NCI-H1417 (cell line): ENCODE results near the gene CDK8.
"Not testable (repeated sequence)": the region's sequence is repeated elsewhere in the genome, so short reads cannot be mapped to it uniquely, and the experiment has no call there.

Experiments
- DNase-seq, 3 experiments: peaks; one replicate each; lab custom pipeline; 2025; lab: John Stamatoyannopoulos, UW

The CDK8 gene

DNA sequence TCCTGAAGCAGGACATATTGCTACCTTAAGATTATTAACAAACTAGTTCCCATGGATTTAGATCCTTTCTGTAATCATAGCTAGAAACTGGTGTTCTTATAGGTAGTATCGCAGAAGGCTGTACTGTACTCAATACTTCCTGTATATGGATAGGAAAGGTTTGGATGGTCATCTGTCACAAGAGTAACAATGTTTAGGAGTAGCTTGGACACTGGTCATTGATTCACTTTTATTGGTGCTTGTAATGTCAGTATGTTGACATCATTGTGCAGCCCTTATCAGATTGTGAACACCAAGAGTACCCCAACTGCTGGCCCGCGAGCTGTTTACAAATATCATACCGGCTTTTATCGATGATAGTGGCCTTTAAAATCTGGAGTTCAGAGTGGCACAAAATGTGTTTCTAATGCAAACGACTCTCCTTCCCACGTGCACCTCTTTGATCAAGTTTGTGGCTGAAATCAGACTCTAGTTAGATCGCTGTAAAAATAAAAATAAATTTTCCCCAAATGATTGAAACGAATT is 605 bp upstream of the CDK8 start:
- no peak for DNase-seq

DNA sequence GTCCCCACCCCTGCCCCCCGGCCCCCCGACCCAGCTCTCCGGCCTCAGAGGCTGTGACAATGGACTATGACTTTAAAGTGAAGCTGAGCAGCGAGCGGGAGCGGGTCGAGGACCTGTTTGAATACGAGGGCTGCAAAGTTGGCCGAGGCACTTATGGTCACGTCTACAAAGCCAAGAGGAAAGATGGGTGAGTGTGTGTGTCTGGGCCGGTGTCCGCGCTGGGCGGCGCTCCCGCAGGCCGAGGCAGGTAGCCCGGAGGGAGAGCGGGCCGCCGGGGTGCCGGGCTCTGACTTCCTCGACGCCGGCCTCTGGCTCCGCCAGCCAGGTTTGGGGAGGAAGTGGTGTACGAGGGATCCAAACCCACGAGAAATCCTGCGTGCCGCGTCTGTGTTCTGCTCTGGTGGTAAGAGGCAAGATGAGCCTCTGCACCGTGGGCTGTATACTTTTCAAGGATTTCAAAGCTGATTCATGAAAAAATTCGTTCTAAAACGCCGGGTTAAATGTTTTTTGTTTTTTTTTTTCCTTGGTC is 718 bp downstream of the CDK8 start:
- DNase-seq, result peak; percentile 27 to 72 (median 56)

DNA sequence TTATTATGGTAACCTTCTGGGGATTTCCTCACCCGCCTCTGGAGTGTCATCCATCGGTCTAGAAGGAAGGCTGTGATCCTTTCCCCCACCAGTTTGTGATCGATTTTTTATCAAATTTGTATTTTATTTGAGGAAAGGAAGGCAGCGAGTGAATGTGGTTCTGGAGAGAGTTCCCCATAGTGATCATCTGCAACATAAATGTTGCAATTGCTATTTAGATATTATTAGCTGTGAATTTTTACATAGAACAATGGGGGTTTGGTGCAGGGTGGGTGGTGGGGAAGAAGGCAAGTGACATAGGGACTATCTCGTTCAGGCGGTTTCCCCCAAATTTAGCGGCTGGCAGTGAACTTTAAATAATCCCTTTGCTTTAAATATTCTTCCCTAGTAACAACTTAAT is 1.2 kb downstream of the CDK8 start:
- no peak for DNase-seq

DNA sequence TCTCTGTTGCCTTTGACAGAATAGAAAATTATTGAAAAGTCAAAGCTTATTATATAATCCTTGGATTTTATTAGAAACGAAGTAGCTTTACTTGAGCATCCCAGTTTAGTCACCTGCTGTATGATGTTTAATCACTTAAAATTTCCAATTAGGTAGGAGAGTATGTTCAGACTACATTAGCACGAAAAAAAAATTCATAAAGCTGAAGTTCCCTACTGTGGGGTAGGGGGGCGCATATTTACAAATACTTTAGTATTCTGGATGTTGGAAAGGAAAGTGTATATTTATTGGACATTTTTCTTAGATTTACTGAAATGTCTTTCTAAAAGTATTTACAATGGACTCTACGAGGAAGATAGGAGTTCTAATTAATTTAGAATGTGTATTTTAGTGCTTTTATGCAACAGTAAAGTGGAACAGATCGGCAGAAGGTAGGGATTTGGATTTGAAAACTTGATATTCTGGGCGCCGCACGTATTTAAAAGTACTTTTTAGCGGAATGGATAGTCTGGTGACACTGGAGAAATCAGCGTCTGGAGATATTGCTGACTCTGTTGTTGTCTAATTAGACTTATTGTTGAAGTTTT is 1.9 kb downstream of the CDK8 start:
- DNase-seq, result peak in 1 of 3 experiments; percentile 31

DNA sequence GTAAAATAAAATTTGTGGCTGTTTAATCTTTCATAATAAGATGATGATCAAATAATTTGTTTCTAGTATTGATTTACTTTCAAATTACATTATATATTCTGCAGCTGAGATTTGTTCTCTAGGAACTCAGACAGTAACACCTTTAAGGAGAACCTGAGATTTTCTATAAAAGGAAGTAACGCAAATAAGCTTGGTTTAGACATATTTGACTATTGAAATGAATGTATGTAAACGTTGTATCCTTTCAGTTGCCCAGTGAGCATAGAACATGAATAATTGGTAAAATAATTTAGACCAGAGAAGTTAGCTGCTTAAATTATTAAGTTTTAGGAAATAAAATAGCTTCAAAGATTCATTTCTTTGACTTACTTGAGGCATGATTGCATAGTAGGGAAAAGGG is 3.1 kb downstream of the CDK8 start:
- DNase-seq, result no peak

DNA sequence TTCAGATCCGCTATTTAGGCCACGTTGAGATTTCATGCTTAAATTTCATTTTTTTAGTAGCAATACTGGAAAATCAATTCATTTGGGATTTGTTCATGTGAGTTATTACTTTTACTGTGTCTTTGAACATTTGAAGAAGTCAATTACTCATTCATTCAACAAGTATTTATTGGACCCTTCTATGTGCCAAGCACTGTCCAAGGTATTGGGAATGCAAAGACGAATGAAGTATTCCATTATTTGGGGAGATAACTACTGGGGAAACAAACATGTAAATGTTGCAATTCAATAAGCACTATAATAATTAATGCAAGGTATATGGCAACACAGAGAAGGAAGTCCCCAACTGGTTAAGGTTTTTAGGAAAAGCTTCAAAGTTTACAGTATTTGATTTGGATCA is 5.7 kb downstream of the CDK8 start:
- DNase-seq, result no peak

DNA sequence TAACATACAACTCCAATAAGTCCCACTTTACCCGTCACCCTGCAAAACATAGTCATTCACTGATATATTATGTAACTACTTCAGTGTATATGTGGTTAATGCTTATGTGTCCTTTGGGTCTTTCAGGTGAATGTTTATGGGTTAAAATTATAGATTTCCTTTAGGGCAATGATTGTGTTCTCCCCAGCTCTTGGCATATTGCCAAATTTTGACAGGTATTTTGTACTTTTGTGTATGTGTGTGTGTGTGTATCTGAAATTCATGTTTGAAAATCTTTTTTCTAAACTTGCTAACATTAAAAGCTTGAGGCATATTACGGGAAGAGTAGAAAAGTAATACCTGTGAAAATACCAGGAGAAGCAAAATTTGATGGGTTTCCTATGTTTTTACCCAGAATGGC is 8.2 kb downstream of the CDK8 start:
- peak in 1 of 3 experiments; percentile 3 for DNase-seq

DNA sequence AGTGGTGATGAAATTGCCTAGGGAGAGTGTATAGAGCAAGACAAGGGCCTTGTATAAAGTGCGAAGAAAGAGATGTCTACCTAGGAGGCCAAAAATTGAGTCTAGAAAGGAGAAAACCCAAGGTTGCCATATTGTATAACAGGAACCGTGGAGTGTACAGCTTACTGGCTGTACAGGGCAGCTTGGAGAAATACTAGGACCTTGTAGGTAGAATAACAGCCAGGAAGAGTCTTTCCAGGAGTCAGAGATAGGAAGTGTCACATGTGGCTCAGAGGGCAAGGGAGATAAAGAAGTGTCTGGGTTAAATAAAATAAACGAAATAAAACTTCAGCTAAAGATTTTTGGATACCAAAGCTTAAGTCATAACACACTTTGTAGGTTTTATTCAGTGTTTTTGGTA is 12.4 kb downstream of the CDK8 start:
- no peak for DNase-seq

DNA sequence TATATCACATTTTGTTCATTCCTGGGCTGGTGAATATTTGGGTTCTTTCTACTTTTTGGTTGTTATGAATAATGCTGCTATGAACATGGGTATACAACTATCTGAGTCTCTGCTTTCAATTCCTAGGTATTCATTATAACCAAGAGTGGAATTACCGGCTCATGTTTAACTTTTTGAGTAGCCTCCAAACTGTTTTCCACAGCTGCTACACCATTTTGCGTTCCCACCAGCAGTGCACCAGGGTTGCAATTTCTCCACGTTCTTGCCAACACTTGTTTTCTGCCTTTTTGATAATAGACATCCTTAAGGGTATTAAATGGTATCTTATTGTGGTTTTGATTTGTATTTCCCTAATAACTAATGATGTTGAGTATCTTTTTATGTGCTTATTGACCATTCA is 16.8 kb downstream of the CDK8 start:
- DNase-seq, result no peak

DNA sequence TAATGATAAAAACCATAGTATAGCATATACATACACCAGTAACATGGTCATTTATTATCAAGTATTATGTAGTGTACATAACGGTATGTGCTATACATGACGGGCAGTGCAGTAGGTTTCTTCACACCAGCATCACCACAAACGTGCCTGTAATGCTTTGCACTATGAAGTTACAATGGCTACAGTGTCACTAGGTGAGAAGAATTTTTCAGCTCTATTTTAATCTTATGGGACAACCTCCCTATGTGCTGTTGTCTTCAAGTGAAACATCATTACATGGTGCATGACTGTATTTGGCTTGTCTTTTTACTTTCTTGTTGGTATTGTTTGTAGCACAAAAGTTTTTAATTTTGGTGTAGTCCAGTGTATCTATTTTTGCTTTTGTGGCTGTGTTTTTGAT is 18.7 kb downstream of the CDK8 start:
- no peak for DNase-seq

DNA sequence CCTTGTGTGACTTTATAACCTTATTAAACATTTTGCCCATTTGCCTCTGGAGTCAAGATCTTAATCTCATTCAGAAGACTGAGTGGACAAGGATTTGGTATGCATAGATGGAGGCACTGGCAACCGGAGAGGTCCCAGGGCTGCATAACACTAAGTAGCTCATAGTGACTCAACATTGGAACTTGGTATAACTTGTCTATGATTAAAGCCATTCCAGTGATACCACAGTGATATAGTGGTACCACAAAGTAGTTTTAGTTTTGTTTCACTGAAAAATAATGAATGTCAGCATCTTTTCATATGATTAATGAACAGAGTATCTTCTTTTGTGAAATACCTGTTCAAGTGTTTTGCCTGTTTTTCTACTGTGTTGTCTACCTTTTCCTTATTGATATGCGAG is 26.4 kb downstream of the CDK8 start:
- DNase-seq, result no peak

DNA sequence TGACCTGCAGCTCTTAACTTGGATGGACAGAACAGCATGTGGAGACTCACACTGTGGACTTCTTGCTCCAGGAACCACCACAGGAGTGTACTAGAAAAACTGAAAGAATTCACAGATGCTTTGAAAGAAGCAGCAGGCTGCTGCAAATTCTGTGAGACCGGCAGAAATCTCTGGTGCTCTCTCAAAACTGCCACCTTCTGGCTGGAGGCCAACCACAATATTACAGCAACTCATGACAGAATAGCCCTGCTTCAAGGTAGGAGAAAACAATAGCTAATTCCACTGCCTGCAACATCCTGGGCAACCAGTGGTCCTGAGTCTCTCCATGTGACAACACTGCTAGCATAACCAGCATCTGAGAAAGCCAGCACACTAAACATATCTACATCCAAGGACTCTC is 26.9 kb downstream of the CDK8 start:
- no peak for DNase-seq

DNA sequence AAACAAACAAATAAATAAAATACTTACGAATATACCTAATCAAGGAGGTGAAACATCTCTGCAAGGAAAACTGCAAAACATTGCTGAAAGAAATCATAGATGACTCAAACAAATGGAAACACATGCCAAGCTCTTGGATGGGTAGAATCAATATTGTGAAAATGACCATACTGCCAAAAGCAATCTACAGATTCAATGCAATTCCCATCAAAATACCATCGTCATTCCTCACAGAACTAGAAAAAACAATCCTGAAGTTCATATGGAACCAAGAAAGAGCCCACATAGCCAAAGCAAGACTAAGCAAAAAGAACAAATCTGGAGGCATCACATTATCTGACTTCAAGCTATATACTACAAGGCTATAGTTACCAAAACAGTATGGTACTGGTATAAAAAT is 32.0 kb downstream of the CDK8 start:
- not testable (repeated sequence) for DNase-seq

DNA sequence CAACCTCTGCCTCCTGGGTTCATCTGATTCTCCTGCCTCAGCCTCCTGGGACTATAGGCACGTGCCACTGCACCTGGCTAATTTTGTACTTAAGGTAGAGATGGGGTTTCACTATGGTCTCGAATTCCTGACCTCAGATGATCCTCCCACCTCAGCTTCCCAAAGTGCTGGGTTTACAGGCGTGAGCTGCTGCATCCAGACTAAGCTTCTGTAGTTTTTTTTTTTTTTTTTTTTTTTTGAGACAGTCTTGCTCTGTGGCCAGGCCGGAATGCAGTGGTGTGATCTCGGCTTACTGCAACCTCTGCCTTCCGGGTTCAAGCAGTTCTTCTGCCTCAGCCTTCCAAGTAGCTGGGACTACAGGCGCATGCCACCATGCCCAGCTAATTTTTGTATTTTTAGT is 34.9 kb downstream of the CDK8 start:
- not testable (repeated sequence) for DNase-seq

DNA sequence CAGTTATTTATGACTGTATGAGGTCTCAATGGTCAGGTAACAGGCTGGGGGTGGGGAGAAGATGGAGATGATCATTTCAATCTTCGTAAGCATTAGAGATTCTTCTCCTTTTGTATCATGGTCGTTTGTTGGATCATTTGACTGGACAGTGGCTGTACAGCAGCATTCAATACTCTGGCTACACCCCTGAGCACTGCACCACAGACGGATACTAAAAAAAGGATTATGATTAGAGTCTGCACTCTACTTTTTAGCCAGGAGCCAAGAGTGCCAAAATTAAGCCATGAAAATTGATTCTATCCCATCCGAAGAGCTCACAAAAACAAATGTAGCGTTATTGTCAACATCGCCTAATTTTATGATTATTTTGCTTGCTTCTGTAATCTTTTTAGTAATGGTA is 41.9 kb downstream of the CDK8 start:
- no peak for DNase-seq

DNA sequence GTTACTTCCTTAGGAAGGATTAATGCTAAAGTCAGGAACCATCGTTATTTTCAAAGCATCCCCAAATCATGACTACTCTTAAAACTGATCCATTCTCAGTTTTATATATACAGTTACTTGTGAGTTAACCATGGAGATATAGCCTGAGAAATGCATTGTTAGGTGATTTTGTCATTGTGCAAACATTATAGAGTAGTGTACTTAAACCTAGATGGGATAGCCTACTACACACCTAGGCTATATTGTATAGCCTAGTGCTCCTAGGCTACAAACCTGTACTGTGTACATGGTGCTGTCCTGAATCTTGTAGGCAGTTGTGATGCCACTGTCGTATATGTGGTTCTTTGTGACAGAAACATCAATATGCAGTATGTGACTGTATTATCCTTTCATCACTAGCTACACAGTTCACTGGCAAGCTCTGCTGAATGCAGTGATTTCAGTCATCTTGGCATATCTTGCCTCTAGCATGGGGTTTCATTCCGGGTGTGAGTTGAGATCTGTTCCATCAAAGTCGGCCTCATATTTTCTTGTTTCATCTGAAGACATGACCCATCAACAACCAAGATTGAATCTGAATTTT is 45.3 kb downstream of the CDK8 start:
- DNase-seq, result no peak

DNA sequence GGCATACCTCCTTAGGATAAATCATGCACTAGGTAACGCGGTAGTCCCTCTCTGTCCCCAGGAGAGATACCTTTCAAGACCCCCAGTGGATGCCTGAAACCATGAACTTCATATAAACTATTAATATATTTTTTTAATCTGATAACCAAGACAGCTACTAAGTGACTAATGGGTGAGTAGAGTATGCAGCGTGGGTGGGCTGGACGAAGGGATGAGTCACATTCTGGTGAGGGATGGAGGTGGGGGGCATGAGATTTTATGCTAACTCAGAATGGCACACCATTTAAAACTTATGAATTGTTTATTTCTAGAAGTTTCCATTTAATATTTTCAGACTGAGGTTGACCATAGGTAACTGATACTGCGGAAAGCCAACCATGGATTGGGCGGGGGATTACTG is 46.2 kb downstream of the CDK8 start:
- DNase-seq, result no peak

DNA sequence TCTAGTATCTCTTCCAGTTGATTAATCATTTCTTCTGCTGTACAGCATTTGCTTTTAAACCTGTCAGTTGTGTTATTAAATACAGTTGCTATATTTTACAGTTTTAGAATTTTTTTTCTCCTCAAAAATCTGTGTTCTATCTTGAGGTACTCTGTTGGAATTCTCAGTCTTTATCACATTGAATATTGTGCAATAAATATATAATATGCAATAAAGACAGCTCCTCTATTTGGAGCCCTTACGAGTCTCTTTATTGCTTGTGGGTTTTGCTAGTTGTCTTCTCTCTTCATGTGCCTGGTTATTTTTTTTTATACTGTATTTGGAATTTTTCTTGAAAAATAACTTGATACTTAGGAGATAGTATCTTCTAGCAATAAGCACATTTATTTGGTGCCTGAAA is 51.7 kb downstream of the CDK8 start:
- DNase-seq, result no peak

DNA sequence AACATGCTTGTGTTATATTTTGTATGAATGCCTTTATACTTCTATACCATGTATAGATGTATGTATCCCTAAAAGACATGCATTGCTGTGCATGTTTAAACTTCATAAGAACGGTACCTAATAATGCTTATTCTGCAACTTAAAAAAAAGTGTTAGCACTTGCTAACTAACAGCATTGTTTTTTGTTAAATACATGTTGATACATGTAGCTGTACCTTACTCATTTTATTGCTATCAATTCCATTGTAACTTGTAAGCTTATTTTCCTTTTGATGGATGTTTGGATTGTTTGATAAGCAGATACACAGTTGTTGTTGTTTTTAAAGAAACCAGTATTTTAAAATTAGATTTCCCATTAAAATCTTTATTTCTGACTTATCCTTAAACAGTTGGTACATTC is 53.8 kb downstream of the CDK8 start:
- DNase-seq, result no peak

DNA sequence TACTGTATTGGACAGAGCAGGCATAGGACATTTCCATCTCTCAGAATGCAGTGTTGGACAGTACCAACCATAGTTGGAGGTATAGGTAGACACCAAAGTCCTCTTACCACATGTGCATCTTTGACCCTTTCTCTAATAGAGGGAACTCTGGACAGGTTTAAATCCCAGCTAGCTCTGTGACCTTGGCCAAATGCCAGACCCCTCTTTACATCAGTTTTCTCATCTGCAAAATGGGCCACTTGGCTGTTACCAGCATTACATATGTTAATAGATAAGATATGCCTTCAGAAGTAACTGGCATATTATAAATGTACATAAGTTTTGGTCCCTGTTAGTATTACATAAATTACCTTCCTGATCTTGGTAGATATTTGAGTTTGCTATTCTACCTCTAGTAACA is 54.3 kb downstream of the CDK8 start:
- DNase-seq, result no peak

DNA sequence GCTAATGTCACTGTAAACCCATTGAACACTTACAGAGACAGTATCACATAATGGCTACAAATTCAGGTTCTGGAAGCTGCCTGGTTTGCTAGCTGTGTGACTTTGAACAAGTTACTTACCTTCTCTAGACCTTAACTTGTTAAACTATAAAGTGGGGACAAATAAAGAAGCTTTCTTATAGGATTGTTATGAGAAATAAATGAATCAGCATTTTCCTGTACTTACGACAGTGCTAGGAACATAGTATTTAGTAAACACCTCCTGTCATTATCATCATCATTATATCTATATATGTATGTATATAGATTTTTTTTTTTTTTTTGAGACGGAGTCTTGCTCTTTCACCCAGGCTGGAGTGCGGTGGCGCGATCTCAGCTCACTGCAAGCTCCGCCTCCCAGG is 54.9 kb downstream of the CDK8 start:
- no peak for DNase-seq

DNA sequence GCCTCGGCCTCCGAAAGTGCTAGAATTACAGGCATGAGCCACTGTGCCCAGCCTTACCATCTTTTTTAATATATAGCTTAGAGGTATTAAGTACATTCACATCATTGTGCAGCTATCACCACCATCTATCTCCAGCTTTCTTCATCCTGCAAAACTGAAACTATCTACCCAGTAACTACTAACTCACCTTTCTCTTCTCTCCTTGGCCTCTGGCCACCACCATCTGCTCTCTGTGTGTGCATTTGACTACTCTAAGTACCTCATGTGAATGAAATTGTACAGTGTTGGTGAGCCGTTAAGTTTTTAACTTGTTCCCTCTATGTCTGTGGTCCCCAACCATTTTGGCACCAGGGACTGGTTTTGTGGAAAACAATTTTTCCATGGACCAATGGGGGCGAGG is 56.1 kb downstream of the CDK8 start:
- no peak for DNase-seq

DNA sequence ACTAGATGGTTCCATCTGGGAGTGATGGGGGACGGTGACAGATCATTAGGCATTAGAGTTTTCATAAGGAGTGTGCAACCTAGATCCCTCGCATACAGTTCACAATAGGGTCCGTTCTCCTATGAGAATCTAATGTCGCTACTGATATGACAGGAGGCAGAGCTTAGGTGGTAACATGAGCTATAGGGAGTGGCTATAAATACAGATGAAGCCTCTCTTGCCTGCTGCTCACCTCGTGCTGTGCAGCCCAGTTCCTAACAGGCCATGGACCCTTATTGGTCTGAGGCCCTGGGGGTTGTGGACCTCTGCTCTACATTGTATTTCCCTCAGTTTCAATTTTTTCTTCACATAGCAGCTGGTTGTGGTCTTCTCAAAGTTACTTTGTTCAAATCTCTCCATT is 56.5 kb downstream of the CDK8 start:
- no peak for DNase-seq

DNA sequence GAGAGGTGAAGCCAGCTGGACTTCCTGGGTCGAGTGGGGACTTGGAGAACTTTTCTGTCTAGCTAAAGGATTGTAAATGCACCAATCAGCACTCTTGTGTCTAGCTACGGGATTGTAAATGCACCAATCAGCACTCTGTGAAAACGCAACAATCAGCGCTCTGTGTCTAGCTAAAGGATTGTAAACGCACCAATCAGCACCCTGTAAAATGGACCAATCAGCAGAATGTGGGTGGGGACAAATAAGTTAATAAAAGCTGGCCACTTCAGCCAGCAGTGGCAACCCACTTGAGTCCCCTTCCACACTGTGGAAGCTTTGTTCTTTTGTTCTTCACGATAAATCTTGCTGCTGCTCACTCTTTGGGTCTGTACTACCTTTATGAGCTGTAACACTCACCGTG is 58.1 kb downstream of the CDK8 start:
- DNase-seq, result not testable (repeated sequence)
